K562 (cell line): ENCODE data around the gene SLC13A4. TPM values are rescaled to one million over a fixed set of nuclear protein-coding genes. Genes with fewer than 3 reads are reported as not detected.
A peak's percentile ranks its signal among the peaks of the same experiment; 100 is the strongest.

Experiments used
- ATF7 ChIP-seq: fragments of 450-650 bp; IDR thresholded peaks from 2 replicates; pipeline ENCODE4 v1.7.1; 2014; ENCODE audit warnings: mild to moderate bottlenecking, moderate library complexity
- BCL6 ChIP-seq: fragments of 250-450 bp; sonication (Bioruptor Pico); IDR thresholded peaks from 2 replicates; pipeline ENCODE4 v1.4.0; 2020
- CEBPZ ChIP-seq: fragments of 150-350 bp; IDR thresholded peaks from 2 replicates; pipeline ENCODE4 v1.6.1; 2014; ENCODE audit warnings: low read depth, mild to moderate bottlenecking, low read length, borderline replicate concordance
- CGGBP1 ChIP-seq: fragments of 250-450 bp; sonication (Bioruptor Pico); IDR thresholded peaks from 2 replicates; pipeline ENCODE4 v1.9.0; 2021; ENCODE audit warnings: mild to moderate bottlenecking
- CSDE1 ChIP-seq, 2 experiments: fragments of 450-650 bp; IDR thresholded peaks; 2 replicates each; pipeline ENCODE4 v1.6.1; 2016; ENCODE audit warnings: mild to moderate bottlenecking in 1 of 2
- CXXC5 ChIP-seq: fragments of 250-450 bp; sonication (Bioruptor Pico); IDR thresholded peaks from 2 replicates; pipeline ENCODE4 v1.8.0; 2022; ENCODE audit warnings: inconsistent platforms, mild to moderate bottlenecking, moderate library complexity
- ELF2 ChIP-seq: fragments of 250-450 bp; sonication (Bioruptor Pico); IDR thresholded peaks from 2 replicates; pipeline ENCODE4 v1.5.0; 2021; ENCODE audit warnings: mild to moderate bottlenecking
- GABPA ChIP-seq: fragments of 200-800 bp; sonication (Bioruptor generic); conservative IDR thresholded peaks from 2 replicates; pipeline ENCODE4 v1.6.1; 2016; ENCODE audit warnings: low read depth, missing genetic modification characterization, missing compliant biosample characterization
- HDAC6 ChIP-seq: IDR thresholded peaks from 2 replicates; pipeline ENCODE4 v1.6.1; 2012; ENCODE audit warnings: low read depth, mild to moderate bottlenecking, control low read depth, inconsistent platforms, low read length, moderate library complexity
- HMBOX1 ChIP-seq: sonication (generic); IDR thresholded peaks from 2 replicates; pipeline ENCODE4 v1.6.1; 2016
- HNRNPLL ChIP-seq: fragments of 200-400 bp; formaldehyde crosslinking; IDR thresholded peaks from 2 replicates; pipeline ENCODE4 v1.6.1; 2017; ENCODE audit warnings: low read length, low read depth, mild to moderate bottlenecking; ENCODE audit not compliant: poor library complexity, severe bottlenecking
- IFI16 ChIP-seq: fragments of 250-450 bp; sonication (Bioruptor Pico); IDR thresholded peaks from 2 replicates; pipeline ENCODE4 v2.1.2; 2022; ENCODE audit warnings: mild to moderate bottlenecking, inconsistent platforms
- MBD2 ChIP-seq: sonication (generic); IDR thresholded peaks from 2 replicates; pipeline ENCODE4 v1.6.1; 2016; ENCODE audit warnings: low read depth, borderline replicate concordance
- MCM3 ChIP-seq: fragments of 450-650 bp; IDR thresholded peaks from 2 replicates; pipeline ENCODE4 v1.6.1; 2016
- MCM5 ChIP-seq: fragments of 450-650 bp; IDR thresholded peaks from 2 replicates; pipeline ENCODE4 v1.6.1; 2016; ENCODE audit warnings: low read depth
- MEIS2 ChIP-seq: fragments of 450-650 bp; IDR thresholded peaks from 2 replicates; pipeline ENCODE4 v1.6.1; 2014; ENCODE audit warnings: mild to moderate bottlenecking; ENCODE audit not compliant: partially characterized antibody
- NUFIP1 ChIP-seq: fragments of 450-650 bp; IDR thresholded peaks from 2 replicates; pipeline ENCODE4 v1.6.1; 2018; ENCODE audit not compliant: partially characterized antibody
- POLR2A ChIP-seq: fragments of 450-650 bp; conservative IDR thresholded peaks from 2 replicates; pipeline ENCODE4 v1.6.1; 2016
- RB1 ChIP-seq: fragments of 450-650 bp; IDR thresholded peaks from 2 replicates; pipeline ENCODE4 v1.6.1; 2017; ENCODE audit warnings: low read depth, mild to moderate bottlenecking
- RBBP5 ChIP-seq: fragments of 200-600 bp; sonication (generic); IDR thresholded peaks from 2 replicates; pipeline ENCODE4 v1.6.1; 2012; ENCODE audit warnings: borderline replicate concordance, mild to moderate bottlenecking, low read length, control low read depth, inconsistent platforms; ENCODE audit not compliant: insufficient read depth, poor library complexity, severe bottlenecking
- SMARCA4 ChIP-seq: fragments of 450-650 bp; IDR thresholded peaks from 2 replicates; pipeline ENCODE4 v1.6.1; 2016
- TAF9B ChIP-seq: fragments of 450-650 bp; IDR thresholded peaks from 2 replicates; pipeline ENCODE4 v1.6.1; 2018; ENCODE audit warnings: mild to moderate bottlenecking; ENCODE audit not compliant: partially characterized antibody
- ZBTB33 ChIP-seq: sonication (generic); formaldehyde crosslinking; IDR thresholded peaks from 2 replicates; pipeline ENCODE4 v1.8.1; 2023; ENCODE audit warnings: mild to moderate bottlenecking, missing genetic modification reagents
- ZNF444 ChIP-seq: fragments of 250-450 bp; sonication (Bioruptor Pico); IDR thresholded peaks from 2 replicates; pipeline ENCODE4 v1.4.0; 2020; ENCODE audit warnings: mild to moderate bottlenecking, moderate library complexity
- ZNF75A ChIP-seq: fragments of 450-650 bp; formaldehyde crosslinking; IDR thresholded peaks from 2 replicates; pipeline ENCODE4 v1.4.0; 2020; ENCODE audit warnings: mild to moderate bottlenecking
- ZNF77 ChIP-seq: fragments of 250-450 bp; sonication (Bioruptor Pico); IDR thresholded peaks from 2 replicates; pipeline ENCODE4 v1.5.0; 2020
- polyA plus RNA-seq, 8 experiments: library from polyadenylated mRNA; depleted of rRNA in 4 of 8; stranded (reverse) in 5 of 8; unstranded in 3 of 8; fragments of >200 nt; fragmentation: Nextera tagmentation in 2 of 8; fragmentation: Illumina TruSeq in 1 of 8; extraction: Ambion mirVana in 2 of 8; extraction: Trizol in 1 of 8; gene quantifications; 2 replicates each; pipeline versions ENCODE4 v1.2.1 to v1.2.3, GENCODE V29; 2011 to 2014; ENCODE audit warnings: inconsistent platforms in 1 of 8, missing spikeins in 1 of 8
- total RNA-seq, 7 experiments: library from RNA; depleted of rRNA in 6 of 7; stranded (reverse); fragments of >200 nt in 6 of 7; fragmentation: Illumina TruSeq in 2 of 7; extraction: Trizol in 2 of 7; gene quantifications; 2 replicates each; pipeline versions ENCODE4 v1.2.1 to v1.2.3, GENCODE V29; 2011 to 2021; ENCODE audit warnings: low replicate concordance in 1 of 7

The SLC13A4 gene
- total and polyA plus RNA-seq, 9 of the 15 experiments (the other 6 are each of a cell fraction or from before 2014, with no cell fraction given), result 0.11 to 1.0 (median 0.36) TPM

GRCh38 chr7:135664046-135664589 lies 63.9 kb downstream of the SLC13A4 start (continued):
- peak; percentile 99 for TF ChIP-seq HMBOX1
- no peak for TF ChIP-seq CSDE1 (IDR thresholded peaks at IDR 0.05)
- no peak for TF ChIP-seq MCM3
- peak; percentile 99 for TF ChIP-seq SMARCA4
- TF ChIP-seq CGGBP1 (CRISPR knock-in tag), result no peak
- no peak for TF ChIP-seq NUFIP1
- TF ChIP-seq ATF7, result peak; percentile 97
- TF ChIP-seq ZNF75A (CRISPR knock-in tag), result no peak
- no peak for TF ChIP-seq RB1
- no peak for TF ChIP-seq ELF2 (CRISPR knock-in tag)
- no peak for TF ChIP-seq MCM5
- no peak for TF ChIP-seq RBBP5
- TF ChIP-seq POLR2A, result no peak
- TF ChIP-seq ZBTB33 (CRISPR knock-in tag), result no peak
- TF ChIP-seq HDAC6, result no peak
- no peak for TF ChIP-seq GABPA (tag)
- TF ChIP-seq ZNF77 (CRISPR knock-in tag), result no peak
- no peak for TF ChIP-seq BCL6 (CRISPR knock-in tag)
- TF ChIP-seq MBD2, result peak; percentile 43; the same call in 1 of the 2 replicates
- TF ChIP-seq TAF9B, result peak; percentile 64
- no peak for TF ChIP-seq ZNF444 (CRISPR knock-in tag)
- TF ChIP-seq IFI16 (CRISPR knock-in tag), result no peak
- TF ChIP-seq CXXC5 (CRISPR knock-in tag), result no peak
- no peak for TF ChIP-seq CEBPZ
- peak; percentile 69 for TF ChIP-seq MEIS2
- TF ChIP-seq HNRNPLL, result no peak
